ENCODE results near the gene SCYL3.

SCYL3 gene

GRCh38 chr1:169860750-169861149, 32.9 kb downstream of the SCYL3 start:
- DNase-seq (ENCODE audit: insufficient read length) = no peak
- no peak for FAIRE-seq
- TF ChIP-seq POLR2A (IDR thresholded peaks at IDR 0.05; ENCODE audit: low read depth, low read length) (no peak), POLR2AphosphoS5 (IDR thresholded peaks at IDR 0.05; ENCODE audit: low read depth, low read length) (no peak), TAF1 (IDR thresholded peaks at IDR 0.05; ENCODE audit: borderline replicate concordance, low read depth, low read length) (no peak)

- FAIRE-seq = no peak
- TF ChIP-seq POLR2A (IDR thresholded peaks at IDR 0.05; ENCODE audit: low read depth, low read length) (no peak), TAF1 (IDR thresholded peaks at IDR 0.05; ENCODE audit: borderline replicate concordance, low read depth, low read length) (no peak), POLR2AphosphoS5 (IDR thresholded peaks at IDR 0.05; ENCODE audit: low read depth, low read length) (no peak)
- no peak for DNase-seq (ENCODE audit: insufficient read length)
These were observed 33.5 kb downstream of the SCYL3 start for GRCh38 chr1:169860187-169860586.

- TF ChIP-seq POLR2AphosphoS5 (IDR thresholded peaks at IDR 0.05; ENCODE audit: low read depth, low read length) (no peak), TAF1 (IDR thresholded peaks at IDR 0.05; ENCODE audit: borderline replicate concordance, low read depth, low read length) (no peak), POLR2A (IDR thresholded peaks at IDR 0.05; ENCODE audit: low read depth, low read length) (no peak)
- FAIRE-seq (no peak), DNase-seq (ENCODE audit: insufficient read length) (no peak)
These were observed 34.7 kb downstream of the SCYL3 start for GRCh38 chr1:169859001-169859400.

- no peak for TF ChIP-seq POLR2A (IDR thresholded peaks at IDR 0.05; ENCODE audit: low read depth, low read length)
- no peak for TF ChIP-seq TAF1 (IDR thresholded peaks at IDR 0.05; ENCODE audit: borderline replicate concordance, low read depth, low read length)
- TF ChIP-seq POLR2AphosphoS5 (IDR thresholded peaks at IDR 0.05; ENCODE audit: low read depth, low read length) = no peak
- FAIRE-seq (no peak), DNase-seq (ENCODE audit: insufficient read length) (no peak)
These were observed 35.2 kb downstream of the SCYL3 start for GRCh38 chr1:169858467-169858866.

GRCh38 chr1:169853341-169853740, 40.4 kb downstream of the SCYL3 start:
- FAIRE-seq = no peak
- TF ChIP-seq POLR2A (IDR thresholded peaks at IDR 0.05; ENCODE audit: low read depth, low read length) (no peak), TAF1 (IDR thresholded peaks at IDR 0.05; ENCODE audit: borderline replicate concordance, low read depth, low read length) (no peak)
- DNase-seq (ENCODE audit: insufficient read length) = no peak

GRCh38 chr1:169849346-169850022, 44.2 kb downstream of the SCYL3 start:
- no peak for TF ChIP-seq TAF1 (IDR thresholded peaks at IDR 0.05; ENCODE audit: borderline replicate concordance, low read depth, low read length)
- TF ChIP-seq POLR2A (IDR thresholded peaks at IDR 0.05; ENCODE audit: low read depth, low read length) = no peak
- TF ChIP-seq POLR2AphosphoS5 (IDR thresholded peaks at IDR 0.05; ENCODE audit: low read depth, low read length) = no peak
- DNase-seq (ENCODE audit: insufficient read length) = no peak
- FAIRE-seq = no peak

- FAIRE-seq = no peak
- TF ChIP-seq TAF1 (IDR thresholded peaks at IDR 0.05; ENCODE audit: borderline replicate concordance, low read depth, low read length) = no peak
- TF ChIP-seq POLR2AphosphoS5 (IDR thresholded peaks at IDR 0.05; ENCODE audit: low read depth, low read length) = no peak
- no peak for TF ChIP-seq POLR2A (IDR thresholded peaks at IDR 0.05; ENCODE audit: low read depth, low read length)
- no peak for DNase-seq (ENCODE audit: insufficient read length)
These were observed 45.2 kb downstream of the SCYL3 start for GRCh38 chr1:169848456-169848855.

GRCh38 chr1:169844941-169845608, 48.6 kb downstream of the SCYL3 start:
- FAIRE-seq (no peak), DNase-seq (ENCODE audit: insufficient read length) (no peak)
- TF ChIP-seq POLR2A (IDR thresholded peaks at IDR 0.05; ENCODE audit: low read depth, low read length) (no peak), TAF1 (IDR thresholded peaks at IDR 0.05; ENCODE audit: borderline replicate concordance, low read depth, low read length) (no peak), POLR2AphosphoS5 (IDR thresholded peaks at IDR 0.05; ENCODE audit: low read depth, low read length) (no peak)

- TF ChIP-seq POLR2AphosphoS5 (IDR thresholded peaks at IDR 0.05; ENCODE audit: low read depth, low read length) = no peak
- TF ChIP-seq TAF1 (IDR thresholded peaks at IDR 0.05; ENCODE audit: borderline replicate concordance, low read depth, low read length) = no peak
- no peak for TF ChIP-seq POLR2A (IDR thresholded peaks at IDR 0.05; ENCODE audit: low read depth, low read length)
- FAIRE-seq = no peak
These were observed 54.8 kb downstream of the SCYL3 start for GRCh38 chr1:169838942-169839341.

GRCh38 chr1:169836198-169836597, 57.5 kb downstream of the SCYL3 start:
- FAIRE-seq = no peak
- DNase-seq (ENCODE audit: insufficient read length) = no peak
- TF ChIP-seq TAF1 (IDR thresholded peaks at IDR 0.05; ENCODE audit: borderline replicate concordance, low read depth, low read length) (no peak), POLR2A (IDR thresholded peaks at IDR 0.05; ENCODE audit: low read depth, low read length) (no peak), POLR2AphosphoS5 (IDR thresholded peaks at IDR 0.05; ENCODE audit: low read depth, low read length) (no peak)

More at GRCh38 chr1:169838942-169839341, 54.8 kb downstream of the SCYL3 start:
- DNase-seq (ENCODE audit: insufficient read length) = no peak

GRCh38 chr1:169835647-169836046, 58.0 kb downstream of the SCYL3 start:
- TF ChIP-seq POLR2A (IDR thresholded peaks at IDR 0.05; ENCODE audit: low read depth, low read length) (no peak), POLR2AphosphoS5 (IDR thresholded peaks at IDR 0.05; ENCODE audit: low read depth, low read length) (no peak), TAF1 (IDR thresholded peaks at IDR 0.05; ENCODE audit: borderline replicate concordance, low read depth, low read length) (no peak)
- DNase-seq (ENCODE audit: insufficient read length) = no peak
- FAIRE-seq = no peak

GRCh38 chr1:169834869-169835268, 58.8 kb downstream of the SCYL3 start:
- DNase-seq (ENCODE audit: insufficient read length) = no peak
- no peak for TF ChIP-seq POLR2AphosphoS5 (IDR thresholded peaks at IDR 0.05; ENCODE audit: low read depth, low read length)
- TF ChIP-seq POLR2A (IDR thresholded peaks at IDR 0.05; ENCODE audit: low read depth, low read length) = no peak
- TF ChIP-seq TAF1 (IDR thresholded peaks at IDR 0.05; ENCODE audit: borderline replicate concordance, low read depth, low read length) = no peak
- FAIRE-seq = no peak
